OCI-LY7 (cell line): ENCODE data around the gene OR6B1. TPM values are rescaled to one million over a fixed set of nuclear protein-coding genes. Genes with fewer than 3 reads are reported as not detected.

Experiments
- Bru-seq: library from RNA; stranded (reverse); fragments of 400-500 nt; gene quantifications from one replicate; lab custom pipeline; 2021; lab: Mats Ljungman, UMichigan
- BruChase-seq, 2 experiments: library from RNA; stranded (reverse); fragments of 400-500 nt; gene quantifications; one replicate each; lab custom pipeline; 2021; lab: Mats Ljungman, UMichigan
- BruUV-seq: library from RNA; stranded (reverse); fragments of 400-500 nt; replicated peaks from 2 replicates; lab custom pipeline; 2021; lab: Mats Ljungman, UMichigan
- CTCF ChIA-PET: fragments of 300-600 bp; sonication (Branson Sonifier 250); formaldehyde crosslinking; loops from one replicate; lab custom pipeline; 2022; ENCODE audit warnings: antibody characterized with exemption; ENCODE audit not compliant: unreplicated experiment; lab: Charles Lee
- POLR2A ChIA-PET: fragments of 300-600 bp; sonication (Branson Sonifier 250); formaldehyde crosslinking; loops from one replicate; lab custom pipeline; 2022; ENCODE audit warnings: antibody characterized with exemption; lab: Charles Lee
- DNase-seq: peaks from one replicate; pipeline ENCODE4 v3.0.0-alpha.2; 2015; ENCODE audit warnings: low spot score
- H2AFZ ChIP-seq: fragments of 200-600 bp; sonication (generic), shearing (Covaris generic); 2 replicates; pipeline ENCODE4 v1.6.1; 2014; ENCODE audit warnings: mild to moderate bottlenecking, antibody characterized with exemption, low read length, moderate library complexity
- H3K27ac ChIP-seq: fragments of 200-600 bp; sonication (generic); 2 replicates; pipeline ENCODE4 v1.5.1; 2014; ENCODE audit warnings: mixed run types, low read depth, mild to moderate bottlenecking, moderate library complexity, low read length, inconsistent platforms; ENCODE audit not compliant: poor library complexity, severe bottlenecking
- H3K36me3 ChIP-seq: fragments of 200-600 bp; sonication (generic); 2 replicates; pipeline ENCODE4 v1.6.1; 2014; ENCODE audit warnings: mild to moderate bottlenecking, antibody characterized with exemption, low read length, moderate library complexity, mixed read lengths; ENCODE audit not compliant: insufficient read depth
- H3K4me1 ChIP-seq: fragments of 200-600 bp; sonication (generic); 2 replicates; pipeline ENCODE4 v1.5.1; 2014; ENCODE audit warnings: mild to moderate bottlenecking, low read length; ENCODE audit not compliant: insufficient read depth, poor library complexity, severe bottlenecking
- H3K4me2 ChIP-seq: fragments of 200-600 bp; sonication (generic); 2 replicates; pipeline ENCODE4 v1.6.1; 2014; ENCODE audit warnings: mild to moderate bottlenecking, low read length
- H3K4me3 ChIP-seq: fragments of 200-600 bp; sonication (generic); 2 replicates; pipeline ENCODE4 v1.5.1; 2014; ENCODE audit warnings: mild to moderate bottlenecking, low read depth, low read length; ENCODE audit not compliant: poor library complexity, severe bottlenecking
- H3K79me2 ChIP-seq: fragments of 200-600 bp; sonication (generic); 2 replicates; pipeline ENCODE4 v1.6.1; 2016; ENCODE audit warnings: low read depth, mild to moderate bottlenecking, low read length, moderate library complexity, mixed read lengths; ENCODE audit not compliant: insufficient read depth
- H3K9me2 ChIP-seq: fragments of 200-600 bp; sonication (generic); 2 replicates; pipeline ENCODE4 v1.6.1; 2016; ENCODE audit warnings: mild to moderate bottlenecking, low read length, mixed read lengths; ENCODE audit not compliant: insufficient read depth
- H3K9me3 ChIP-seq: fragments of 200-600 bp; sonication (generic); 2 replicates; pipeline ENCODE4 v1.6.1; 2014; ENCODE audit warnings: mild to moderate bottlenecking, mixed run types, low read length, mixed read lengths
- H4K20me1 ChIP-seq: fragments of 200-600 bp; sonication (generic); 2 replicates; pipeline ENCODE4 v1.6.1; 2014; ENCODE audit warnings: mild to moderate bottlenecking, antibody characterized with exemption, low read length, moderate library complexity, mixed read lengths; ENCODE audit not compliant: insufficient read depth
- CTCF ChIP-seq: fragments of 200-600 bp; sonication (generic); conservative IDR thresholded peaks from 2 replicates; pipeline ENCODE4 v1.5.1; 2014; ENCODE audit warnings: mild to moderate bottlenecking, antibody characterized with exemption, low read length, moderate library complexity, mixed read lengths
- EZH2phosphoT487 ChIP-seq: fragments of 200-600 bp; sonication (generic); IDR thresholded peaks from 2 replicates; pipeline ENCODE4 v1.6.1; 2018; ENCODE audit warnings: low read depth, borderline replicate concordance, mild to moderate bottlenecking, mixed run types, antibody characterized with exemption, low read length, moderate library complexity, mixed read lengths
- intact Hi-C: fragments of 100-400 bp; cut with micrococcal nuclease; formaldehyde crosslinking; loops from one replicate; pipeline ENCODE4 v1.10.0; 2022; ENCODE audit not compliant: unreplicated experiment
- long read RNA-seq: library from polyadenylated mRNA; stranded (forward); transcript quantifications from one replicate; pipeline ENCODE4 v2.0.0, GENCODE V29; 2022
- total RNA-seq, 2 experiments: library from RNA; depleted of rRNA in 1 of 2; stranded (reverse); fragments of >200 nt in 1 of 2; shearing (Covaris generic) in 1 of 2; gene quantifications; 2 replicates each; pipeline ENCODE4 v1.2.3, GENCODE V29; 2014 to 2022

OR6B1 gene
- total RNA-seq (2014; rRNA removed; shearing (Covaris generic)) (not detected in 2 replicates), total RNA-seq (2022) (not detected in 2 replicates), Bru-seq, nascent RNA (not detected), BruChase-seq, experiment 1, labeled RNA remaining after a 6-hour chase (not detected), BruChase-seq, experiment 2, labeled RNA remaining after a 2-hour chase (not detected)
- long read RNA-seq, result 0 reads

GRCh38 chr7:144000020-144000419 is at the start of gene OR6B1:
Gene OR6B1 (plus strand): TSS chr7:144000320. CDS start chr7:144003997, 3,677 bp downstream.
- no peak for DNase-seq

GRCh38 chr7:143953421-143953820 is 46.7 kb upstream of the OR6B1 start:
- no peaks in the 10 kb centered on the region for H3K9me2 ChIP-seq
- H2AFZ ChIP-seq, result no peak overlapping the region
- no peak overlapping the region for H3K4me3 ChIP-seq
- no peak for TF ChIP-seq EZH2phosphoT487
- no peak for TF ChIP-seq CTCF
- no peaks in the 10 kb centered on the region for H4K20me1 ChIP-seq
- no peaks in the 10 kb centered on the region for H3K79me2 ChIP-seq
- no TSS peak for BruUV-seq
- intact Hi-C loops, result no loop called here
- no peak overlapping the region for H3K27ac ChIP-seq
- no peak overlapping the region for H3K4me2 ChIP-seq
- no peaks in the 10 kb centered on the region for H3K36me3 ChIP-seq
- ChIA-PET POLR2A (no interaction called here), CTCF (no interaction called here)
- no peaks in the 10 kb centered on the region for H3K9me3 ChIP-seq
- no peaks in the 10 kb centered on the region for H3K4me1 ChIP-seq
- no peak for DNase-seq

More at GRCh38 chr7:144000020-144000419, at the start of gene OR6B1:
- no peak within 1 kb of the TSS for H3K4me2 ChIP-seq
- H3K4me3 ChIP-seq, result no peak within 1 kb of the TSS
- no peaks in the 10 kb centered on the region for H4K20me1 ChIP-seq
- H3K9me2 ChIP-seq, result no peaks in the 10 kb centered on the region
- no peak for TF ChIP-seq CTCF
- TF ChIP-seq EZH2phosphoT487, result no peak
- H3K27ac ChIP-seq, result no peak within 1 kb of the TSS
- H3K36me3 ChIP-seq, result no peaks in the 10 kb centered on the region
- ChIA-PET POLR2A (no interaction called here), CTCF (no interaction called here)
- no peak within 1 kb of the TSS for H2AFZ ChIP-seq
- H3K9me3 ChIP-seq, result no peaks in the 10 kb centered on the region
- no TSS peak for BruUV-seq
- H3K4me1 ChIP-seq, result no peaks in the 10 kb centered on the region
- intact Hi-C loops, result no loop called here
- H3K79me2 ChIP-seq, result no peaks in the 10 kb centered on the region

GRCh38 chr7:143954135-143954534 is 46.0 kb upstream of the OR6B1 start:
- H3K9me3 ChIP-seq, result no peaks in the 10 kb centered on the region
- no peaks in the 10 kb centered on the region for H3K9me2 ChIP-seq
- no peak overlapping the region for H3K27ac ChIP-seq
- no peak overlapping the region for H3K4me3 ChIP-seq
- H4K20me1 ChIP-seq, result no peaks in the 10 kb centered on the region
- H3K4me2 ChIP-seq, result no peak overlapping the region
- no peak for DNase-seq
- H3K4me1 ChIP-seq, result no peaks in the 10 kb centered on the region
- intact Hi-C loops, result no loop called here
- H3K79me2 ChIP-seq, result no peaks in the 10 kb centered on the region
- ChIA-PET POLR2A (no interaction called here), CTCF (no interaction called here)
- TF ChIP-seq CTCF (no peak), EZH2phosphoT487 (no peak)
- no TSS peak for BruUV-seq
- H2AFZ ChIP-seq, result no peak overlapping the region
- no peaks in the 10 kb centered on the region for H3K36me3 ChIP-seq
